Activated CD8-positive, alpha-beta memory T cell treated with anti-CD3 and anti-CD28 coated beads, Interleukin-2, amount 50 U/mL, for 24 hours (primary cell): ENCODE measurements around the gene TOMM22.

Experiments
- DNase-seq: peaks from one replicate; pipeline ENCODE4 v3.0.0-alpha.2; 2020; ENCODE audit errors: extremely low read depth

Gene TOMM22

GRCh38 chr22:38696606-38697424 is 15.1 kb downstream of the TOMM22 start:
- DNase-seq = no peak

GRCh38 chr22:38697425-38698089 is 15.8 kb downstream of the TOMM22 start:
- no peak for DNase-seq

DNA sequence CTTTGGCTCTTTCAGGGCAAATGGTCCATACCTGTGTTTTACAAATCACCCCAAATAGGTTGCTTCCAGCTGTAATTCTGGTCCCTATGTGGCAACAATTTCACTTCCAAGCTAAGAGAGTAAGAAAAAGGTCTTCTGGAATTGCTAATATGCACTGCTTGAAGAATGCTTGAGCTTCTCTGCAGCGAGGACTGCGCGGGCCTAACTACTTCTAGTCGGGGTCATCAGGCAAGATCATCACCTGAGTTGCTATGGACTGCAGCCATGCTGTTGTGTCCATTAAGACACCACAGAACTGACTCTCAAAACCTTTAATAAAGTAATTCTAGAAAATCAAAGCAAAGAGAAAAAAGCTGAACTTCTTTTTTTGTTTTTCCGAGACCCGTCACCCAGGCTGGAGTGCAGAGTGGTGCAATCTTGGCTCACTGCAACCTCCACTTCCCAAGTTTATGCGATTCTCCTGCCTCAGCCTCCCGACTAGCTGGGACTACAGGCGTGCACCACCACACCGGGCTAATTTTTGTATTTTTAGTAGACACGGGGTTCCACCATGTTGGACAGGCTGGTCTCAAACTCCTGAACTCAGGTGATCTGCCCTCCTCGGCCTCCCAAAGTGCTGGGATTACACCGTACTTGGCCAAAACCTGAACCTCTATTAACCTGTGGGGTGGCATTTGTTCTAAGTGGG is 16.8 kb downstream of the TOMM22 start:
- DNase-seq = no peak

GRCh38 chr22:38699143-38699542 is 17.4 kb downstream of the TOMM22 start:
- DNase-seq = no peak

DNA sequence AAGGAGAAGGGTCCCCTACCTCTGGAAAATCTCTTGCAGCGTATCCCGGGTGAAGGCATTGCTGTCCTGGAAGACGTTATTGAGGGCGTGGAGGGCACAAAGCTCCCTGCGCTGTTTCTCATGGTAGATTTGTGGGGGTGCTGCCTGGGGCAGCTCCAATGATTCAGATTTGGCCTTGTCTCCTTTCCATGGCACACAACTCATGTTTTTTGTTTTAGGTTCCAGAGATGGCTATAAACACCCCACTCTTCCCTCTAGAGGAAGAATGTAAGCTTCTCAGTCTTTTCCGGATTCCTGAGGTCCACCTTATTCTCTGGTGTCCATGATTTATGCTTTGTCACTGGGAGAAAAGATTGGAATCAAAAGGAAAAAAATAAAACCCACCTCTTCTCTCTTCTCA is 18.0 kb downstream of the TOMM22 start:
- no peak for DNase-seq

DNA sequence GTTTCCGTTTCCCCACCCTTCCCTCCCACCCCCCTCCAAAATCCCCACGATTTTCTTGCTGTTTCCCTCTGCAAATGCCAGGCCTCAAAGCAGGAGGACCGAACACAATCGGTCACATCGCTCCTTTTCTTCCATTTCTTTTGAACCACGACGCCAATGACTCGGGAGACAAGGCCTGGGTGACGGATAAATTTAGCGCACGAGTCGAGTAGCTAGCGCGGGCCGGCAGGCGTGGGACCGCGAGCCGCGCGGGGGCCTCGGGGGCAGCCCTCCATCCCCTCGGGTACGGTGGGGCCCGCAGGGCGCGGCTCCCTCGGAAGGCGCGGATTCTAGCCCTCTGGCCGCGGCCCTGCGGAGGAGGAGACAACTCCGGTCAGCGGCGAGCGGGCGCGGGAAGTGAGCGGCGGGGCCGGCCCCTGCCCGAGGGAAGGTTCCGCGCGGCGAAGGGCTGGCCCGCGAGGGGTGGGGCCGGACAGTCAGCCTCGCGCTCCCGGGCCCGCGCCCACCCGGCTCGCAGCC is 18.6 kb downstream of the TOMM22 start:
- no peak for DNase-seq

GRCh38 chr22:38700789-38701628 is 19.3 kb downstream of the TOMM22 start, which contains the start of gene JOSD1:
TSS of gene JOSD1 (minus strand) at chr22:38700943. CDS start at chr22:38699987, 956 bp downstream.
- DNase-seq = peak; percentile 95

DNA sequence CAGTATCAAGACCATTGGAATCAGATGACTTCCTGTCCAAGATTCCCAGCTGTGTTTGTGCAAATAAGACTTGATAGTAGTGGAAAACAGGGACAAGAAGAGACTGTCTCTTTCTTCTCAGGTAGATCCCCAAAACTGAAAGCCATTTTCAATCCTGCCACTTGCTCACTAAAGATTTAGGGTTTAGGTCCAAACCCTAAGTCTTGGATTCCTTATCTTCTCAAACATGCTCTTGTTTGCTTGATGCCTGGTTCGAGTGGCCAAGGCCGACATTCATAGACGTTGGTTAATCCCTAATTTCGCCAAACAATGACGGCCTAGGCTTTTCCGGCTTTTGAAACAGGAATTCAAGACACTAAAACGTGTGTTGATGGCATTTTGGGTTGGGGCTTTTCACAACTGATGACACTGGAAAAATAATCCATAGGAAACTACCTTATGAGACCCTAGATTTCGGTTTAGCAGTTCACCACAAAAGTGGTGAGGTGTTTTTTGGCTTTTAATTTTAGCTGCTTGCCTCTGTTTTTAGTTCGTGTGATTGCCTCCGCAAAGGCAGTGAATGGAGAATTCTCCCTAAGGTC is 23.0 kb downstream of the TOMM22 start:
- DNase-seq = no peak

GRCh38 chr22:38705235-38706100 is 23.7 kb downstream of the TOMM22 start, which contains the start of gene GTPBP1:
TSS of gene GTPBP1 (plus strand) at chr22:38705944. CDS start at chr22:38705956, 12 bp downstream.
- peak; percentile 96 for DNase-seq

DNA sequence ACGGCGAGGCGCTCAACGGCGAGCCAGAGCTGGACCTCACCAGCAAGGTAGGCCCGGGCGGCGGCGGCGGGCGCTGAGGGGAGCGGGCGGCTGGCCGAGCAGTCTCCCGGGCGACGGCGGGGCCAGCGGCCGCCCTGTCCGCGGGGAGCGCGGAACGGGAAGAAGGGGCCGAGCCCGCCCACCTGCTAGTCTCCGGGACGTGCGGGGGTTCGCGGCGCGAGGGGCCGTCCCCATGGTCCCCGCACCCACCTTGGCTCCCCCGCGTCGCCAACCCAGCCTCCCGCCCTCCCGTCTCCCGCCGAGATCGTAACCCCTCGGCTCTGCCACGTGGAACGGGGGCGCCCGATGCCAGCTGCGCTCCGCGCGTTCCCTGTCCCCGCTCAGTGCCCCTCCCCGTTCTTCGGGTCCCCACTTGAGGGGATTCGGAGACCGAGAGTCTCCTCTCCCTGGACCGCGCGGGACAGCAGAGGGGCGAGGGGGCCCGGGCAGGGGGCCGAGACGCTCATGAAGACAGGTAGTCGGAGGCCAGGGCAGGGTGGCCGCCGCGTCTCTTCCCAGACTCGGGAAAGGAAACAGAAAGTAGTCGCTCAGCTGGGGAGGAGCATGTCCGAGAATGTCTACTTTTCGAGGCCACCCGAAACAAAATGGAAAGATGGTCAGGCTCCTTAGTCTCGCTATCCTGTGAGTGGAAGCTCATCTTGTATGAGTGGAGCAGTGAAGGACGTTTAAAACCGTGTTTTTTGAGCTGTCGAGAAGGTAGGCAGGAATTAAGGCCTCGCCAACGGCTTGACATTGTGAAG is 24.5 kb downstream of the TOMM22 start:
- DNase-seq = no peak

GRCh38 chr22:38706901-38707195 is 25.1 kb downstream of the TOMM22 start:
- no peak for DNase-seq

GRCh38 chr22:38707346-38707745 is 25.6 kb downstream of the TOMM22 start:
- no peak for DNase-seq

GRCh38 chr22:38707984-38708383 is 26.2 kb downstream of the TOMM22 start:
- no peak for DNase-seq

GRCh38 chr22:38709306-38709705 is 27.5 kb downstream of the TOMM22 start:
- no peak for DNase-seq

GRCh38 chr22:38710351-38710750 is 28.6 kb downstream of the TOMM22 start:
- no peak for DNase-seq

GRCh38 chr22:38710866-38711265 is 29.1 kb downstream of the TOMM22 start:
- no peak for DNase-seq

DNA sequence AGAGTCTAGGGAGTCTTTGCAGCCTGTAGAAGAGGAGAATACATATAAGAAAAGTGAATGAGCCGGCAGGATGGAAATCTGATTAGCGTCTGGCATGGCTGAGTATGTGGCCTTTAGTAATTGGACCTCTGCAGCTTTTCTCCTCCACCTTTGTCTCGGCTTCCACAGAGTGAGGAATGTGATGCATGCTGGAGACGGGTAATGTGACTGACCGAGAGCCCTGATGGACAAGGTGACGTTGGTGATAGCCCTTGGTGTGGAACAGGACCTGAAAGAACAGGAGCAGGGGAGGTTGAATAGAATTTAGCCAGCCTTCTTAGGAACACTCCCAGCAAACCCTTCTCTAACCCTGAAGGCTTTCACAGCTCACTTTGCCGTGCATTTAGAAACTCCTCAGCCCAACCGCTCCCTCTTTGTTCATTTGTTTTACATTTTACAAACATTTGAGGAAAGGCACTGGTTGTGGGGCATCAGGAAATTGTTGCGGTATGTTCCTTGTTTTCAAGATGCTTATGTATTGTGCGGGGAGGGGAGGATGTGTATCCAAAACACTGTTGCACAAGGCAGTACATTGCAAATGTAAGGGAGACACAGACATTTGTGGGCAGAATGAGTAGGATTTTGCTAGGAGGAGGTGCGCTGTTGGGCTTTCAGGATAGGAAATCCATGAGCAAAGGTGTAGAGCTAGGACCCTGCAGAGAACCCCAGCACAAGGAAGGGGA is 30.9 kb downstream of the TOMM22 start:
- no peak for DNase-seq

DNA sequence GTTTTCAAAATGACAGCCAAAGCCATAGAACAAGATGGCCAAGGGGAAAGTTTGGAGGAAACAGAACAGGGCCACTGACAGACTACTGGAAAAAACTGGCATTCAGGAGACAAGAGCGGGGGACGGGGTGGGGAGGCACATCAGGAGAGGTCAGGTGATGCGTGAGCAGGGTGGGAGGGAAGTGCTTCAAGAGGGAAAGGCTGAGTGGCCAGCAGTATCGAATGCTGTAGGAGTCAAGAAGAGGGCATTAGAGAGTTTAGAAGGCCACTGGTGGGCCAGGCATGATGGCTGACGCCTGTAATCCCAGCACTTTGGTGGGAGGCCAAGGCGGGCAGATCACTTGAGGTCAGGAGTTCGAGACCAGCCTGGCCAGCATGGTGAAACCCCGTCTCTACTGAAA is 32.2 kb downstream of the TOMM22 start:
- no peak for DNase-seq
